ENCODE data around the gene DNAJB11. TPM values are rescaled to one million over a fixed set of nuclear protein-coding genes. Genes with fewer than 3 reads are reported as not detected.

The DNAJB11 gene
- total RNA-seq, result 21.2 and 54.3 TPM in 2 replicates

DNA sequence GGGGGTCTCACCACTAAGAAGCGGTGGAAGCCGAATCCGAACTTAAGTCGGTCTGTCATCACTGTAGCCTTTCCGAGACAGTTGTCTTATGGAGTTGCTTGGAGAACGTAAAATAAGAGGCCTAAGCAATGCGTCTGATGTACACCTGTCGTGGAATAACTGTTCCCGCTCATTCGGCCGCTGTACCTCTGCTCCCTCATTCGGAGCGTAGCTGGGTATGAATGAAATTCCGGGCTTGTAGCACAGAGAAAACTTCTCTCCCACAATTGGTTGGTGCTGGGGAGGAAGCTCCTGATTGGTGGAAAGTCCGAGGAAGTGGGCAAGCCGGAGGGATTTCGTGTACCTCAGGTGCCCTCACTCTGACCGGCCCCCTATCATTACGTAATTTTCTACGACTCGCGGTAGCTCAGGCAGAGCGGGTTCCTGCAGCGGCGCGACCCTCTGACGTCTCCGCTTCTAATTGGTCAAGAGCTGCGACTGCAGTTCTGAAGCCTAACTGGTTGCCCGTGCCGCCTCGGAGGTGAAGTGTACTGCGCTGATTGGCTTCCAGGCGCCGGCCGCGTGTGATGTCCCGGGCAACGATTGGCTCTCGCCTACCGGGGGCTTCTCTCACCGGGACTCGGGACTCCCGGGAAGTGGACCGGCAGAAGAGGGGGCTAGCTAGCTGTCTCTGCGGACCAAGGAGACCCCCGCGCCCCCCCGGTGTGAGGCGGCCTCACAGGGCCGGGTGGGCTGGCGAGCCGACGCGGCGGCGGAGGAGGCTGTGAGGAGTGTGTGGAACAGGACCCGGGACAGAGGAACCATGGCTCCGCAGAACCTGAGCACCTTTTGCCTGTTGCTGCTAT, at the start of gene DNAJB11:
DNAJB11 (plus strand) TSS at position 625 of the 845 bp plus-strand sequence; CDS start at position 803, 178 bp downstream.

DNA sequence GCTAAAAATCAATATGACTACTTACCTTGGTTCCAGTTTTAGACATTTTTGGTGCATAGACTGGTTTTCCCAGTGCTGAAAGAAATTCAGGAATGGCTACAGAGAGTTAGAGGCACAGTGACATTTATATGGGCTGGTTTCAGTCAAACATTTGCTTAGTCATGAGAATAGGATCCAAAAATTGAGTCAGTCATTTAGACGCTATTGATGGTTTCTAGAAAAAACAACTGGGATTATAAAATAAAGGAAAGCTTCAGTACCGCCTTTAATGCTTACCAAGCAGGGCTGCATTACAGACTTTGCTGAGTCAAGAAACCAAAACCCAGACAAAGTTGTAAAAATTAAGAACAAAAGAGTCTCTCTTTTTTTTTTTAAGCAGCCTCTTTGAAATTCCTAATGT, 26.2 kb upstream of the DNAJB11 start, which contains the start of gene CRYGS:
CRYGS (minus strand) TSS at position 100 of the 400 bp plus-strand sequence; CDS start at position 46, 54 bp downstream.

DNA sequence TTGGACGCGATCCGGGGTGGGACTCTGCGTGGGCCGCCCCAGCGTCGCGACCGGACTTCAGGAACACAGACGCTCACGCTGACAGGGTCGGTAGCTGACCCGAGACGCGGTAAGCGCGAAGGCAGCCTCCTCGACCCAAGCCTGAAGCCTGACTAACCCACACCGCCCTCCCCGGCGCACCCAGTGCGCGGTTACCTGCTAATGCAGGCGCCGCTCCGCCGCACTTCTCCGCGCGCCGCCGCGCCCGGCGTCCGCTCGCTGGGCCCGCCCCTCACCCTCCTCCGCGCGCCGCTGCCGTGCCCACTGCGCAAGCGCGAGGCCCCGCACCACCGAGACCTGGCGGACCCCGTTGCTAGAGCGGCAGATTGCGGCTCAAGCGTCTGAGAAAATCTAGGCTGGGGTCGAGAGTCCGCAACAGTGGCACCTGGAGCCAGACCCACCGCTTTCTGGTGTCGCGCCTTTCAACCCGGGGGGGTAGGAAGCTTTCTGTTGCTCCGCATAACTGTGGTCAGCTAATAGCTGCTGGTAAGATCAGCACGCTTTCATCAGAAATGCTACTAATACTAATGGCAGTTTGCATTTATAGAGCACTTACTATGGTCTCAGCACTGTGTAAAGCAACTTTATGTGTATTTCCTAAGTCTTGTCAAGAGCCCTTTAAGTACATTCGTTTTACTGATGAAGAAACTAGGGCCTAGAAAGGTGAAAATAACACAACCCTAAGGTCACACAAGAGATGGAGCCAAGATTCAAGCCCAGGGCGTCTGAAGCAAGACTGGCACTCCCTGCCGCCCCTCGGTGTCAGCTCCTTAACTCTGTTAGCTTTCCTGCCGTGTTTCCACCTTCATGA, 3.2 kb upstream of the DNAJB11 start, which contains the start of gene TBCCD1:
TBCCD1 (minus strand) TSS at position 268 of the 850 bp plus-strand sequence. CDS start 3,010 bp downstream, outside the sequence.

DNA sequence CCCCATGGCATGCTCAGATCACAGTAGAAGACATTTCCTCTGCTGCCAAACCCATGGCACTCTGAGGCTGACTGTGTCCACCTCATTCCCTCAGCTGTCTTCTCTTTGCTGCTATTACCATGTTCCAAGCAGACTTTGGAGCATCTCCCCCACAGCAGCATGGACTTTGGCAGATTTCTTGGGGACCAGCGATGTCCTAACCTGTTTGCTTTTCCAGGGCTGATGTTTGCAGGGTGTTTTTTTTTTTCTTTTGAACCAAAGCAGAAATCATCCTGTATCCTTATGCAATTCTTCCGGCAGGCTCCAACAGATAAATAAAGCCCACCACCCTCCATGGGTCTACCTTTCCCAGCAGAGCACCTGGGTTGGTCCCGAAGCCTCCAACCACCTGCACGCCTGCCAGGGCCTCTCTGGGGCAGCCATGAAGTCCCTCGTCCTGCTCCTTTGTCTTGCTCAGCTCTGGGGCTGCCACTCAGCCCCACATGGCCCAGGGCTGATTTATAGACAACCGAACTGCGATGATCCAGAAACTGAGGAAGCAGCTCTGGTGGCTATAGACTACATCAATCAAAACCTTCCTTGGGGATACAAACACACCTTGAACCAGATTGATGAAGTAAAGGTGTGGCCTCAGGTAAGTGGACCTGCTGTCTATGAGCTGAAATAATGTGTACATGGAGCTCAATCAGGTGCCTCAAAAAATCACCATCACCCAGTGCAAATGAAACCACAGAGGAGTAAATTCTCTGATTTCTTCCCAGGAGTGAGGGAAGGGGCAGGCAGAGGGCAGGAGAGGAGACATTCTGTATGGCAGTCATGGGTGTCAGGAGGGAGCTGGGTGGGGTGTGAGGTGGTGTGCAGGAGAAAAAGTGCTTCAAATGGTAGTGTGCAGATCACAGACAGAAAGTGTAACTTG, 42.5 kb downstream of the DNAJB11 start, which contains the start of gene AHSG:
AHSG (plus strand) TSS at position 340 of the 916 bp plus-strand sequence; CDS start at position 422, 82 bp downstream.

Small RNAs within 50 kb of the gene (small RNA-seq; reads per million reads assigned to genes)
- not detected for gene RF00017

Other genes starting within 250 kb of the DNAJB11 start
- gene DGKG, start 208.5 kb upstream of the DNAJB11 start, total RNA-seq, result not detected in 2 replicates
- 1.3 and 1.6 TPM in 2 replicates for gene CRYGS, start 26.3 kb upstream of the DNAJB11 start, total RNA-seq
- 12.2 and 16.4 TPM in 2 replicates for gene TBCCD1, start 3.4 kb upstream of the DNAJB11 start, total RNA-seq
- gene AHSG, start 42.3 kb downstream of the DNAJB11 start, total RNA-seq, result not detected in 2 replicates
- 0.22 TPM in 1 of 2 replicates, not detected in the other for gene FETUB, start 69.7 kb downstream of the DNAJB11 start, total RNA-seq
- gene HRG, start 95.3 kb downstream of the DNAJB11 start, total RNA-seq, result not detected in 2 replicates
- not detected in 2 replicates for gene KNG1, start 146.6 kb downstream of the DNAJB11 start, total RNA-seq
- 463 and 688 TPM in 2 replicates for gene EIF4A2, start 212.9 kb downstream of the DNAJB11 start, total RNA-seq
- gene RFC4, start 235.8 kb downstream of the DNAJB11 start, total RNA-seq, result 15.7 and 17.0 TPM in 2 replicates